Astrocyte (in vitro differentiated cells and primary cell): ENCODE measurements around the gene SH3D21. TPM values are rescaled to one million over a fixed set of nuclear protein-coding genes. Genes with fewer than 3 reads are reported as not detected.

Experiments
- DNase-seq: peaks from one replicate; pipeline ENCODE4 v3.0.0-alpha.2; 2010; ENCODE audit warnings: low read depth
- FAIRE-seq: peaks from 2 replicates; lab custom pipeline; 2011; peaks lifted over from hg19 to GRCh38; lab: Jason Lieb, UNC
- H2AFZ ChIP-seq: 2 replicates; pipeline ENCODE4 v1.6.0; 2012; ENCODE audit warnings: low read depth, low read length, inconsistent platforms
- H3K27ac ChIP-seq: 2 replicates; pipeline ENCODE4 v1.5.1; 2011; ENCODE audit warnings: low read depth, low read length, inconsistent platforms
- H3K27me3 ChIP-seq: 2 replicates; pipeline ENCODE4 v1.6.0; 2011; ENCODE audit warnings: low read length, inconsistent platforms; ENCODE audit not compliant: insufficient read depth
- H3K36me3 ChIP-seq: 2 replicates; pipeline ENCODE4 v1.5.1; 2011; ENCODE audit warnings: low read length, inconsistent platforms; ENCODE audit not compliant: insufficient read depth
- H3K4me1 ChIP-seq: 2 replicates; pipeline ENCODE4 v1.5.1; 2011; ENCODE audit warnings: low read length, inconsistent platforms; ENCODE audit not compliant: insufficient read depth
- H3K4me2 ChIP-seq: 2 replicates; pipeline ENCODE4 v1.6.0; 2012; ENCODE audit warnings: low read length, inconsistent platforms
- H3K4me3 ChIP-seq: 2 replicates; pipeline ENCODE4 v1.5.1; 2011; ENCODE audit warnings: low read depth, mild to moderate bottlenecking, low read length, inconsistent platforms; ENCODE audit not compliant: insufficient read depth
- H3K79me2 ChIP-seq: 2 replicates; pipeline ENCODE4 v1.6.0; 2012; ENCODE audit warnings: mild to moderate bottlenecking, low read length, inconsistent platforms; ENCODE audit not compliant: insufficient read depth
- H3K9ac ChIP-seq: 2 replicates; pipeline ENCODE4 v1.6.0; 2012; ENCODE audit warnings: mild to moderate bottlenecking, low read length, inconsistent platforms
- H3K9me3 ChIP-seq: 2 replicates; pipeline ENCODE4 v1.5.1; 2012; ENCODE audit warnings: low read depth, mild to moderate bottlenecking, low read length, inconsistent platforms; ENCODE audit not compliant: insufficient read depth
- H4K20me1 ChIP-seq: 2 replicates; pipeline ENCODE4 v1.6.0; 2012; ENCODE audit warnings: low read length, inconsistent platforms; ENCODE audit not compliant: insufficient read depth
- H3K27ac Mint-ChIP-seq: one replicate; pipeline ENCODE4 v1.8.0; 2021; ENCODE audit warnings: mild to moderate bottlenecking, mixed read lengths; ENCODE audit not compliant: unreplicated experiment
- H3K27me3 Mint-ChIP-seq: one replicate; pipeline ENCODE4 v1.8.0; 2021; ENCODE audit warnings: low read depth, mixed read lengths; ENCODE audit not compliant: unreplicated experiment
- H3K36me3 Mint-ChIP-seq: one replicate; pipeline ENCODE4 v1.8.0; 2021; ENCODE audit warnings: low read depth, mixed read lengths; ENCODE audit not compliant: unreplicated experiment
- H3K4me1 Mint-ChIP-seq: one replicate; pipeline ENCODE4 v1.8.0; 2021; ENCODE audit warnings: low read depth, mixed read lengths; ENCODE audit not compliant: unreplicated experiment
- H3K4me3 Mint-ChIP-seq: one replicate; pipeline ENCODE4 v1.8.0; 2021; ENCODE audit warnings: mild to moderate bottlenecking, moderate library complexity, mixed read lengths; ENCODE audit not compliant: unreplicated experiment
- H3K9me3 Mint-ChIP-seq: one replicate; pipeline ENCODE4 v1.8.0; 2021; ENCODE audit warnings: mild to moderate bottlenecking, mixed read lengths; ENCODE audit not compliant: unreplicated experiment
- EZH2 ChIP-seq: IDR thresholded peaks from 2 replicates; pipeline ENCODE4 v1.6.1; 2012; ENCODE audit warnings: mild to moderate bottlenecking, low read length, inconsistent platforms; ENCODE audit not compliant: insufficient read depth
- total RNA-seq: library from RNA; stranded (reverse); gene quantifications from 2 replicates; pipeline ENCODE4 v1.2.1, GENCODE V29; 2021
- TF ChIP-seq, protein P1 (sequence below): IDR thresholded peaks from 2 replicates; pipeline ENCODE4 v1.5.1; 2011; ENCODE audit warnings: low read depth, mild to moderate bottlenecking, inconsistent platforms, low read length, moderate library complexity; ENCODE audit not compliant: insufficient read depth

Gene SH3D21
- total RNA-seq, 1 donor from 2014 or later: 13.6 TPM

DNA sequence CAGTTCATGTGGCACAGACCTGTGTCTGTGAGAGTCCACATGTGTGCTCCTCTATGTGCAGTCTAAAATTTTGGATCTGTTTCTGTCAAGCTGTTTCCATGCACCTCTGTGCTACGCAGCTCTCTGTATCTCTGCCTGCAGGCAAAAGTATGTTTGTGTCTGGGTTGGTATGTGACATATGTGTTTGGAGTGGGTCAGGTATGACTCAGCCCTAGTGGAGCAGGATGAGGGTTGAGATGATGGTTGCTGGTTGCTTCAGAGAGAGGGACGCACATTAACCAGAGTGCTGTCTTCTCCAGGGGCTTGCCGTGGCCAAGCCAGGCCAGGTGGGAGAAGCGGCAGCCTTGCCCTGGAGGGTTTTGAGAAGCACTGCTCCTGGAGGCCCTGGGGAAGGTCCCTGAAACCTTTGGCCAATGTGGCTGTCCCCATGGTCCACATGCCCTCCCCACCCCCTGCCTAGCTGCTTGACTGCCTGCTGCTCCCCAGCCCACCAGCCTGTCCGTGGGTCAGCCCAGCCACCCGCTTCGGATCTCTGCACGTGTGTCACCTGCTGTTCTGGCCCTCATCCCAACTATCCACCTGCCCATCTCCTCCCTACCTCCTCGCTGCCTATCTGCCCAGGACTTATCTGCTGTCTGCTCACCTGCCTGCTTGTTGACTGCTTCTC, 21.4 kb downstream of the SH3D21 start:
- H3K9me3 Mint-ChIP-seq: peaks cover 3% of the 10 kb centered on the region
- H3K4me1 ChIP-seq: peaks cover 27% of the 10 kb centered on the region
- peak overlapping the region; percentile 11 for H3K4me2 ChIP-seq
- TF ChIP-seq, protein P1, sequence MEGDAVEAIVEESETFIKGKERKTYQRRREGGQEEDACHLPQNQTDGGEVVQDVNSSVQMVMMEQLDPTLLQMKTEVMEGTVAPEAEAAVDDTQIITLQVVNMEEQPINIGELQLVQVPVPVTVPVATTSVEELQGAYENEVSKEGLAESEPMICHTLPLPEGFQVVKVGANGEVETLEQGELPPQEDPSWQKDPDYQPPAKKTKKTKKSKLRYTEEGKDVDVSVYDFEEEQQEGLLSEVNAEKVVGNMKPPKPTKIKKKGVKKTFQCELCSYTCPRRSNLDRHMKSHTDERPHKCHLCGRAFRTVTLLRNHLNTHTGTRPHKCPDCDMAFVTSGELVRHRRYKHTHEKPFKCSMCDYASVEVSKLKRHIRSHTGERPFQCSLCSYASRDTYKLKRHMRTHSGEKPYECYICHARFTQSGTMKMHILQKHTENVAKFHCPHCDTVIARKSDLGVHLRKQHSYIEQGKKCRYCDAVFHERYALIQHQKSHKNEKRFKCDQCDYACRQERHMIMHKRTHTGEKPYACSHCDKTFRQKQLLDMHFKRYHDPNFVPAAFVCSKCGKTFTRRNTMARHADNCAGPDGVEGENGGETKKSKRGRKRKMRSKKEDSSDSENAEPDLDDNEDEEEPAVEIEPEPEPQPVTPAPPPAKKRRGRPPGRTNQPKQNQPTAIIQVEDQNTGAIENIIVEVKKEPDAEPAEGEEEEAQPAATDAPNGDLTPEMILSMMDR: no peak
- no peak for TF ChIP-seq EZH2
- no peaks in the 10 kb centered on the region for H3K9me3 ChIP-seq
- no peak overlapping the region for H2AFZ ChIP-seq
- peaks cover 4% of the 10 kb centered on the region for H3K27me3 Mint-ChIP-seq
- H3K27ac Mint-ChIP-seq: no peak overlapping the region
- no peaks in the 10 kb centered on the region for H3K27me3 ChIP-seq
- H3K4me3 ChIP-seq: no peak overlapping the region
- H3K36me3 Mint-ChIP-seq: peaks cover 30% of the 10 kb centered on the region
- H3K4me3 Mint-ChIP-seq: no peak overlapping the region
- FAIRE-seq (peak; percentile 65), DNase-seq (peak; percentile 47)
- no peak overlapping the region for H3K27ac ChIP-seq
- H3K9ac ChIP-seq: no peak overlapping the region
- peaks cover 3% of the 10 kb centered on the region for H4K20me1 ChIP-seq
- H3K79me2 ChIP-seq: peaks cover 7% of the 10 kb centered on the region
- H3K36me3 ChIP-seq: no peaks in the 10 kb centered on the region
- peaks cover 25% of the 10 kb centered on the region for H3K4me1 Mint-ChIP-seq

DNA sequence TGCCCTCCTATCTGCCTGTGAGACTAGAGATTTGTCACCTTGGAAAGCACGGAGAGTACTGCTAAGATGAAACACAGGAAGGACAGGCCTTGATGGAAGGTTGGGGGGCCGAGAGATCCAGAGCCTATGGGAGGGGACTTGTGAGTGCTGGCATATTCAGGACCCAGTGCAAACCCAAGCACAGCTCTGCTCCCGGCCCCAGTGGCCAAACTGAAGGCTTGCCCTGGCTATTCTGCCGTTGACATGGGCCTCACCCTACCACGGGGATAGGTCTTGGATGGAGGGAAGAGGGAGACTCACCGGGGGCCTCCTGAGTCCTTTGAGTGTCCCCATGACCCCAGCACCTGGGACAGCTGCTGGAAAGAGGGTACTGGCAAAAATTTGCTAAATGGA, 21.9 kb downstream of the SH3D21 start:
- no peak for DNase-seq
- peaks cover 27% of the 10 kb centered on the region for H3K4me1 ChIP-seq
- no peaks in the 10 kb centered on the region for H3K27me3 ChIP-seq
- H3K9ac ChIP-seq: no peak overlapping the region
- peaks cover 3% of the 10 kb centered on the region for H4K20me1 ChIP-seq
- H3K9me3 Mint-ChIP-seq: peaks cover 3% of the 10 kb centered on the region
- peaks cover 33% of the 10 kb centered on the region for H3K36me3 Mint-ChIP-seq
- H2AFZ ChIP-seq: no peak overlapping the region
- H3K27ac Mint-ChIP-seq: no peak overlapping the region
- no peak for TF ChIP-seq EZH2
- TF ChIP-seq, protein P1: no peak
- H3K4me3 ChIP-seq: no peak overlapping the region
- no peak overlapping the region for H3K27ac ChIP-seq
- H3K9me3 ChIP-seq: no peaks in the 10 kb centered on the region
- peaks cover 6% of the 10 kb centered on the region for H3K27me3 Mint-ChIP-seq
- no peak for FAIRE-seq
- peaks cover 2% of the 10 kb centered on the region for H3K79me2 ChIP-seq
- no peak overlapping the region for H3K4me2 ChIP-seq
- H3K4me3 Mint-ChIP-seq: no peak overlapping the region
- H3K4me1 Mint-ChIP-seq: peaks cover 25% of the 10 kb centered on the region
- H3K36me3 ChIP-seq: no peaks in the 10 kb centered on the region

DNA sequence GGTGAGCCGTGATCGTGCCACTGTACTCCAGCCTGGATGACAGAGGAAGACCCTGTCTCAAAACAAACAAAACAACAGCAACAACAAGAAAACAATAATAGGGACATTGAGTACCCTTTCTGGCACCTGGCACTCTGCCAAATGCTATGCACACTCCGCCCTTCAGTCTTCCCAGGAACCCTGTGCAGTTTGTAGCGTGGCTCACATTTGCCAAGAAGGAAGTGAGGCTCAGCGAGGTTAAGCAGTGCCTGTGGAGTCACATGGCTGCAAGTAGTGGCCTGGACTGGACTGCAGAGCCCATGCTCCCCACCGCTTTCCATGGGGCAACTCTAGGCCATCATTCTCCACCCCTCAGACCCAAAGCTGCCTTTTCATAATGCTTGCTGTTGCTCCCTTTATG, 22.5 kb downstream of the SH3D21 start:
- H3K4me1 ChIP-seq: peaks cover 26% of the 10 kb centered on the region
- H4K20me1 ChIP-seq: peaks cover 3% of the 10 kb centered on the region
- DNase-seq (no peak), FAIRE-seq (no peak)
- Mint-ChIP-seq H3K9me3 (peaks cover 3% of the 10 kb centered on the region), H3K27ac (peak overlapping the region; percentile 80), H3K27me3 (peaks cover 6% of the 10 kb centered on the region), H3K36me3 (peaks cover 33% of the 10 kb centered on the region), H3K4me1 (peaks cover 25% of the 10 kb centered on the region), H3K4me3 (no peak overlapping the region)
- no peak overlapping the region for H3K9ac ChIP-seq
- no peak overlapping the region for H3K4me2 ChIP-seq
- no peak overlapping the region for H3K4me3 ChIP-seq
- H2AFZ ChIP-seq: no peak overlapping the region
- no peak overlapping the region for H3K27ac ChIP-seq
- H3K36me3 ChIP-seq: no peaks in the 10 kb centered on the region
- H3K9me3 ChIP-seq: no peaks in the 10 kb centered on the region
- H3K27me3 ChIP-seq: no peaks in the 10 kb centered on the region
- no peaks in the 10 kb centered on the region for H3K79me2 ChIP-seq
- no peak for TF ChIP-seq EZH2
- TF ChIP-seq, protein P1: no peak
